Thyroid gland (tissue), 4 donors: ENCODE data around the gene DDX42. TPM values are rescaled to one million over a fixed set of nuclear protein-coding genes. Genes with fewer than 3 reads are reported as not detected.

Experiments used
- DNase-seq, 2 donors: peaks; one replicate each; pipeline ENCODE4 v3.0.0-alpha.2; 2019
- H3K27ac ChIP-seq, 3 donors: fragments of 200-600 bp; sonication (generic); 1 replicate in 2 of 3; 2 replicates in 1 of 3; pipeline ENCODE4 v1.5.1; 2016 to 2019; ENCODE audit warnings: mild to moderate bottlenecking in 1 of 3, moderate library complexity in 1 of 3
- H3K27me3 ChIP-seq: fragments of 200-600 bp; sonication (generic); one replicate; pipeline ENCODE4 v1.5.1; 2019
- H3K36me3 ChIP-seq, 2 donors: fragments of 200-600 bp; sonication (generic); one replicate each; pipeline ENCODE4 v1.5.1; 2016 to 2019
- H3K4me1 ChIP-seq, 2 donors: fragments of 200-600 bp; sonication (generic); one replicate each; pipeline ENCODE4 v1.5.1; 2017 to 2019
- H3K4me3 ChIP-seq, 3 donors: fragments of 200-600 bp; sonication (generic); replicated peaks in 1 of 3; 1 replicate in 2 of 3; 2 replicates in 1 of 3; pipeline ENCODE4 v1.5.1; 2016; ENCODE audit warnings: mild to moderate bottlenecking in 1 of 3
- H3K9me3 ChIP-seq: fragments of 200-600 bp; sonication (generic); one replicate; pipeline ENCODE4 v1.5.1; 2017
- POLR2A ChIP-seq, 2 donors: fragments of 450-650 bp; IDR thresholded peaks; one replicate each; pipeline ENCODE4 v1.6.1; 2017; ENCODE audit warnings: antibody characterized with exemption in 2 of 2, mild to moderate bottlenecking in 2 of 2, moderate library complexity in 1 of 2
- WGBS, 2 donors: methylation state at CpG; one replicate each; pipeline ENCODE4 v1.1.5; 2017; 5-methylcytosine and 5-hydroxymethylcytosine counted together
- intact Hi-C: fragments of 100-400 bp; cut with DNase I; formaldehyde crosslinking; loops from one replicate; pipeline ENCODE4 v1.15.1; 2023
- total RNA-seq, 4 donors: library from RNA; depleted of rRNA; stranded (reverse); fragments of >200 nt; gene quantifications; one replicate each; pipeline ENCODE4 v1.2.3, GENCODE V29; 2016
- TF ChIP-seq, protein P1 (sequence below), 6 experiments: fragments of 200-600 bp in 3 of 6; fragments of 450-650 bp in 3 of 6; sonication (generic) in 3 of 6; IDR thresholded peaks; one replicate each; pipeline ENCODE4 v1.5.1; 2016 to 2019; ENCODE audit warnings: antibody characterized with exemption in 6 of 6, mild to moderate bottlenecking in 2 of 6, inconsistent platforms in 1 of 6, moderate library complexity in 1 of 6

The DDX42 gene
- total RNA-seq, 4 donors from 2014 or later, result 76.3 to 138 (median 89.1) TPM

GRCh38 chr17:63827801-63828221, 53.8 kb downstream of the DDX42 start:
- Histone ChIP-seq H3K4me3 (peak overlapping the region; percentile 16 to 48 (median 28)), H3K27ac (peak overlapping the region; percentile 60 to 93 (median 90)), H3K9me3 (no peaks in the 10 kb centered on the region), H3K4me1 (peaks cover 9 to 21% of the 10 kb centered on the region in 2 donors), H3K27me3 (no peaks in the 10 kb centered on the region), H3K36me3 (peaks cover 58 to 59% of the 10 kb centered on the region in 2 donors)
- intact Hi-C loops, result loop anchor here (10.0 kb wide), 1 partner anchor 213 kb away; no protein-coding TSS in a partner anchor
- DNase-seq, result no peak
- 1 to 2% methylated on average over 19 of the region's 19 CpGs for WGBS, 2 donors
- no peak for TF ChIP-seq POLR2A (IDR thresholded peaks at IDR 0.05)
- TF ChIP-seq, protein P1, sequence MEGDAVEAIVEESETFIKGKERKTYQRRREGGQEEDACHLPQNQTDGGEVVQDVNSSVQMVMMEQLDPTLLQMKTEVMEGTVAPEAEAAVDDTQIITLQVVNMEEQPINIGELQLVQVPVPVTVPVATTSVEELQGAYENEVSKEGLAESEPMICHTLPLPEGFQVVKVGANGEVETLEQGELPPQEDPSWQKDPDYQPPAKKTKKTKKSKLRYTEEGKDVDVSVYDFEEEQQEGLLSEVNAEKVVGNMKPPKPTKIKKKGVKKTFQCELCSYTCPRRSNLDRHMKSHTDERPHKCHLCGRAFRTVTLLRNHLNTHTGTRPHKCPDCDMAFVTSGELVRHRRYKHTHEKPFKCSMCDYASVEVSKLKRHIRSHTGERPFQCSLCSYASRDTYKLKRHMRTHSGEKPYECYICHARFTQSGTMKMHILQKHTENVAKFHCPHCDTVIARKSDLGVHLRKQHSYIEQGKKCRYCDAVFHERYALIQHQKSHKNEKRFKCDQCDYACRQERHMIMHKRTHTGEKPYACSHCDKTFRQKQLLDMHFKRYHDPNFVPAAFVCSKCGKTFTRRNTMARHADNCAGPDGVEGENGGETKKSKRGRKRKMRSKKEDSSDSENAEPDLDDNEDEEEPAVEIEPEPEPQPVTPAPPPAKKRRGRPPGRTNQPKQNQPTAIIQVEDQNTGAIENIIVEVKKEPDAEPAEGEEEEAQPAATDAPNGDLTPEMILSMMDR (IDR thresholded peaks at IDR 0.05), result no peak

DNA sequence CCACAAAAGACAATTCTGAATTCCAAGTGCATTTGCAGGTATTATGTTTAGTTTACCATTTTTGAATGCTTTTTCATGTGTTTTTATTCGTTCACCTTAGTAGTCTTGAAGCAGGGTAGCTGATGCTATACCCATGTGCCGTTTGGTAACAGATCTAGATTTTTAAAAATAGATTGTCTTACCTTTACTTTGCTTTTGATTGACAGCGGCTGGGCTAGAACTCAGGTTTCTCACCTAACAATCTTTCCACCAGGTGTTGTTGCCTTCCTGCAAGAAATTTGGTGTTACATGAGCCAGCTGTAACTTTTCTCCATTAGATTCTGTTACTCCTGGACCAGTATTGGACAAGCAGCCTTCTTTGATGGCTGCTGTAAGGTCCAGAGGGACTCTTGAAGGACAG, 55.0 kb downstream of the DDX42 start:
- DNase-seq, result no peak
- no peaks in the 10 kb centered on the region for H3K9me3 ChIP-seq
- peaks cover 9 to 21% of the 10 kb centered on the region in 2 donors for H3K4me1 ChIP-seq
- no peak overlapping the region for H3K4me3 ChIP-seq
- TF ChIP-seq, protein P1 (IDR thresholded peaks at IDR 0.05), result no peak
- TF ChIP-seq POLR2A (IDR thresholded peaks at IDR 0.05), result no peak
- WGBS, 2 donors, result 91 to 95% methylated on average over 3 of the region's 3 CpGs
- H3K27me3 ChIP-seq, result no peaks in the 10 kb centered on the region
- H3K36me3 ChIP-seq, result peaks cover 58 to 59% of the 10 kb centered on the region in 2 donors
- intact Hi-C loops, result loop anchor here (10.0 kb wide), 1 partner anchor 214 kb away; no protein-coding TSS in a partner anchor
- H3K27ac ChIP-seq, result no peak overlapping the region

DNA sequence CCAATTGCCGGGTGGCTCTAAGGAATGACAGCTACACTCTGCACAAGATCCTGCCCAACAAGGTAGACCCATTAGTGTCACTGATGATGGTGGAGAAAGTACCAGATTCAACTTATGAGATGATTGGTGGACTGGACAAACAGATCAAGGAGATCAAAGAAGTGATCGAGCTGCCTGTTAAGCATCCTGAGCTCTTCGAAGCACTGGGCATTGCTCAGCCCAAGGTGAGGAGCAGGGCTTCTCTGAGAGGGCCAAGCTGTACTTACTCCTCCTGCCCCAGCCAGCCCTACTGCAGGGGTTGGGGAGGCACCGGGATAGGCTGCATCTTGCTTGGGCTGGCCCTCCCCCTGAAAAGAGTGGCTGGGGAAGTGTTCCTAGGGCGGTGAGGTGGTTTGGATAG, 56.3 kb downstream of the DDX42 start:
- TF ChIP-seq POLR2A (IDR thresholded peaks at IDR 0.05), result no peak
- TF ChIP-seq, protein P1 (IDR thresholded peaks at IDR 0.05), result no peak
- H3K4me1 ChIP-seq, result peaks cover 14 to 29% of the 10 kb centered on the region in 2 donors
- no peaks in the 10 kb centered on the region for H3K9me3 ChIP-seq
- H3K4me3 ChIP-seq, result no peak overlapping the region
- H3K36me3 ChIP-seq, result peaks cover 58 to 60% of the 10 kb centered on the region in 2 donors
- no peak overlapping the region for H3K27ac ChIP-seq
- WGBS, 2 donors, result 92 to 94% methylated on average over 5 of the region's 5 CpGs
- no peaks in the 10 kb centered on the region for H3K27me3 ChIP-seq
- intact Hi-C loops, result no loop called here
- DNase-seq, result no peak

- H3K27ac ChIP-seq, result no peak overlapping the region
- no peak for DNase-seq
- H3K4me1 ChIP-seq, result peaks cover 13 to 27% of the 10 kb centered on the region in 2 donors
- H3K9me3 ChIP-seq, result no peaks in the 10 kb centered on the region
- TF ChIP-seq, protein P1 (IDR thresholded peaks at IDR 0.05), result no peak
- no peak for TF ChIP-seq POLR2A (IDR thresholded peaks at IDR 0.05)
- no peaks in the 10 kb centered on the region for H3K27me3 ChIP-seq
- peaks cover 64 to 65% of the 10 kb centered on the region in 2 donors for H3K36me3 ChIP-seq
- no peak overlapping the region for H3K4me3 ChIP-seq
- WGBS, 2 donors, result 87 to 88% methylated on average over 15 of the region's 15 CpGs
- intact Hi-C loops, result no loop called here
Observed at GRCh38 chr17:63830904-63831491, 57.0 kb downstream of the DDX42 start.

GRCh38 chr17:63831505-63831904, 57.5 kb downstream of the DDX42 start:
- Histone ChIP-seq H3K4me3 (no peak overlapping the region), H3K36me3 (peaks cover 69 to 70% of the 10 kb centered on the region in 2 donors), H3K27ac (no peak overlapping the region), H3K4me1 (peaks cover 8 to 24% of the 10 kb centered on the region in 2 donors), H3K9me3 (no peaks in the 10 kb centered on the region), H3K27me3 (no peaks in the 10 kb centered on the region)
- intact Hi-C loops, result no loop called here
- TF ChIP-seq, protein P1 (IDR thresholded peaks at IDR 0.05), result no peak
- no peak for TF ChIP-seq POLR2A (IDR thresholded peaks at IDR 0.05)
- no peak for DNase-seq
- WGBS, 2 donors, result 78 to 88% methylated on average over 8 of the region's 8 CpGs
